Activated CD4-positive, alpha-beta T cell treated with anti-CD3 and anti-CD28 coated beads, Interleukin-2, amount 10 ng/mL, durations not matched to agents 24 days and 14 days (primary cell): ENCODE measurements around the gene TMED8. TPM values are rescaled to one million over a fixed set of nuclear protein-coding genes. Genes with fewer than 3 reads are reported as not detected.

ENCODE experiments used
- total RNA-seq: library from RNA; stranded (reverse); gene quantifications from 2 replicates; pipeline ENCODE4 v1.2.3, GENCODE V29; 2022

Gene TMED8
- total RNA-seq, 1 donor from 2014 or later = 31.1 TPM

Other genes with a start within 250 kb of the TMED8 start
- not detected in 2 replicates for gene ZDHHC22, start 235.3 kb downstream of the TMED8 start, total RNA-seq
- 1.3 and 2.3 TPM in 2 replicates for gene TMEM63C, start 195.3 kb downstream of the TMED8 start, total RNA-seq
- not detected in 2 replicates for gene NGB, start 105.9 kb downstream of the TMED8 start, total RNA-seq
- gene POMT2, start 56.2 kb downstream of the TMED8 start, total RNA-seq = 23.5 and 24.3 TPM in 2 replicates
- gene GSTZ1, start 56.1 kb downstream of the TMED8 start, total RNA-seq = 9.5 and 9.9 TPM in 2 replicates
- 0.28 and 0.63 TPM in 2 replicates for gene SAMD15, start 285 bp upstream of the TMED8 start, total RNA-seq
- gene NOXRED1, start 46.4 kb upstream of the TMED8 start, total RNA-seq = 0.19 and 0.40 TPM in 2 replicates
- gene VIPAS39, start 80.5 kb upstream of the TMED8 start, total RNA-seq = 17.7 and 18.5 TPM in 2 replicates
- 418 and 441 TPM in 2 replicates for gene AHSA1, start 81.0 kb upstream of the TMED8 start, total RNA-seq
- gene ISM2, start 121.7 kb upstream of the TMED8 start, total RNA-seq = 0.07 and 0.12 TPM in 2 replicates
- 26.6 and 28.3 TPM in 2 replicates for gene SPTLC2, start 239.5 kb upstream of the TMED8 start, total RNA-seq